Breast epithelium (tissue), 3 donors: ENCODE measurements around the gene GAGE1.
"Not testable (repeated sequence)": the region's sequence is repeated elsewhere in the genome, so short reads cannot be mapped to it uniquely, and the experiment has no call there.

ENCODE experiments used
- CTCF ChIP-seq, 3 donors: fragments of 450-650 bp; IDR thresholded peaks; one replicate each; pipeline ENCODE4 v1.5.1; 2016 to 2017; ENCODE audit warnings: antibody characterized with exemption in 3 of 3, mild to moderate bottlenecking in 3 of 3, moderate library complexity in 3 of 3
- POLR2A ChIP-seq: fragments of 450-650 bp; IDR thresholded peaks from one replicate; pipeline ENCODE4 v1.6.1; 2016; ENCODE audit warnings: antibody characterized with exemption, mild to moderate bottlenecking, moderate library complexity
- POLR2AphosphoS5 ChIP-seq, 3 donors: sonication (generic); formaldehyde crosslinking; IDR thresholded peaks; one replicate each; pipeline ENCODE4 v1.6.1; 2017; ENCODE audit warnings: antibody characterized with exemption in 3 of 3

GRCh38 chrX:49589196-49589595 is 9.6 kb upstream of the GAGE1 start, which contains the start of gene GAGE2A:
- not testable (repeated sequence) for TF ChIP-seq CTCF (IDR thresholded peaks at IDR 0.05); POLR2A; POLR2AphosphoS5 (IDR thresholded peaks at IDR 0.05)
